Activated T-cell treated with anti-CD3 and anti-CD28 coated beads for 1 hour (primary cell): Measurements from ENCODE around the gene MCHR2.

Experiments used
- DNase-seq: peaks from one replicate; pipeline ENCODE4 v3.0.0-alpha.2; 2020; ENCODE audit warnings: low read depth

Gene MCHR2

DNA sequence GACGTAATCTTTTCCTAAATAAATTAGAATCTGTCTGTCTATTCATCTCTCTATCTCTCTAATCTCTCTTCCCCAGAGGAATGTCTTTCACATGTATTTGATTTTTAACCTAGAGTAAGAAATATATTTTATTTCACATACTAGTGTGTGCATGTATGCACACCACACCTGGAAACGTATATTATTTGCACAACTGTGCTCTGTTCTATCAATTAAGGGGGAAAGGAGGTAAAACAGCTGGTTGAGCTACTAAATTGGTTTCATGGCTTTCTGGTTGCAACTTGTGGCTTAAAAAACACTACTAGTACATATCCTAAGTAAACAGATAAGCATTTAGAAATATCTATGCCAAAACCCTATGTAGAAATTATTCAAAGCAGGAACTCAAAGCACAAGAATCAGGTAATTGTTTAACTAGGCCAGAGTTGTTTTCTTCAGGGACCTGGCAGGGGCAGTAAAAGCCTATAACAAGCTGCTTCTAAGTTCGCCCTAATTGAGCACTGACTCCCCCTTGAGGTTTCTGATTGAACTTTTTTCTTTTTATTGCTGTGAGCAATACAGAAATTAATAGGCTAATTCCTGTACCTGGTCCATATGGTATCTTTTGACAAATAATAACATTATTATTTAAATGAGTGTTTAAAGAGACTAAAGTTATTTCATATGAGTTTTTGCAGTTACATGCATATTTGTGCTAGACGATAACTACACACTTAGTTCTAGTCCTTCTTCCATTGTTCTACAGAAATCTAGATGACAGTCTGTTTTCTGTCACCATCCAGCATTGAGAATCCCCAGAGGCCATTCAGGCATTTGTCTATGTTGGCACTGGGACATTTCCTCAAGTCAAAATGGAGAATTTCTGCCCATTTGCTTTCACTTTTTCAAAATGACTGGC is 88.6 kb downstream of the MCHR2 start:
- DNase-seq, result no peak

DNA sequence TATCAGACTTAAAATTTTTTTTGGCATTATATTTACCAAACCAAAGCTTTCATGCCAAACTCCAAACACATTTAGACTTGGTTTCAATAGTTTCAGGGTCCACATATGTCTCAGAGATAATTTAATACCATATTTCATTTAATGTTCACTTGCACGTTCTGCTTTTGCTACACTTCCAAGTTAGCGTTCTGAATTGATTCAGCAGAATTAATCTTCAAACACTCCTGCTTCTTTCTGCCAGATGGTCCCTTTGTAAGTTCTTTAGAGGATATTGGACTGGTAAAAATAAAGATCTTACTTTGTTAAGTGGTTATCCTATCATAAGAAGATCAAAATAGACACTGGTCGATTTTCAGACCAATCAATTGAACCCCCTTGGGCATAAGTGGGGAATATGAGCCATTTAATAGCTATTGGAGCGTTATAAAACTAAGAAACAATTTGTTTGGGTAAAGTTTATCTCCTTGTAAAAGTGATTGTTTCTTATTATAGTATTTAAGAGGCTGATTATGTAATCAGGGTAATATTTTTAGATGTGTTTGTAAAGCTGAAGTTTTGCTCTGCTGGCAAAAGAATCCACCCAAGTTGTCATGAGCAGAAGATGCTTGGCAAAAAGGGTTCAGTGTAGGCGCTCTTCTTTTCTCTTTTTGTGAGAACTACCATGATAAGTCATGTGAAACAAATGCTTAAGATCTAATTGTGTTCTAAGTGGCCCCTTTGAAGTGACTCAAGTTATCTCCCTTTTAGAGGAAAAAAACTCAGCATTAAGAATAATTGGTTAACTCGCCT is 92.2 kb downstream of the MCHR2 start:
- DNase-seq, result no peak

DNA sequence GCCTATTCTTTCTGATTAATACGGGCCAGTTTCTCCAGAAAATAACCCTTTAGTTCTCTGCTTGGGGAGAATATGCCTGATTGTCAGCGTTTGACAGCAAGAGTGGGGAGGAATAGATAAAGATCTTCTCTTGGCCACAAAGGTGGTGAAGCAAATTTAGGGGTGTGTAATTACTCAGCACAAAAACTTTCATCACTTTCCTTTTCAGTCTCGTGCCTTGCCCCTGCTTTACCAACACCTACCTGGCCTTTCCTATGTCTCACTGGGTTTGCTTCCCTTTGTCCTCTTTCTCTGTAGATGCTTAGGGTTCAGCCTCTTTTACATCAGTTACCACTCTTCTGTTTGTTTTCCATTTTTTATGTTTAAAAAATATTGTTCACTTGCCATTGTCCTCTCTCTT is 99.2 kb downstream of the MCHR2 start:
- DNase-seq, result no peak

DNA sequence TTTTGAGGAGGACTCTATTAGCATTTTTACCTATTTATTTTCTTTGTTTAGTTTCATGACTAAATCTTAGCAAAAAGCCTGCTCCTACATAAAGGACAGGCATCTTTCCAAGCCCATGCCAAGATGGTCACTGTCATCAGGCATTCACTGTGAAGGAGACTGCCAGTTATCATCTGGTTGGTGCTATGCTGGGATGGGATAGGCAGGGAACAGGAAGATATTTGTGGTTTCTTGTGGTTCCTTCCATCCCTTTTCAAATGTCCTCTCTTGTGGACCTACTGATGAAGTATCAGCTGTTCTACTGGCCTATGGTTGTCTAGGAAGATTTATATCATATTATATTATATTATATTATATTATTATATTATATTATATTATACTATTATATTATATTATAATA is 107.0 kb downstream of the MCHR2 start:
- no peak for DNase-seq

DNA sequence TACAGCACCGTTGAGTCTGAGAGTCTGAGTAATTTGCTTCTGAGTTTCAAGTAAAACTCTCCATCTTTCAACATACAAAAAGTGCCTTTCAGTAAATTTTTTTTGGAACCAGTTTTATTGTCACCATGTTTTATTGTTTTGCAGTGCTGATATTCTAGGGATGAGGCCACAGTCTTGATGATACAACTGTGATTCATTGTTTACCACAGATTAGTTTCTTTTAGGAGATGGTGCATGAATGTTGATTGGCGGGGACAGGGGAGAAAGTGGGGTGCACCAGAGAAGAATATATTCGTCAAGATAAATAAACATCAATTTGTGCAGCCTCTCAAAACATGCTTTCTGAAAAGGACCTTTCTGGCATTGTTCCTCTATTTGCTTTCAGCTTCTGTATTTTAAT is 109.0 kb downstream of the MCHR2 start:
- DNase-seq, result no peak

DNA sequence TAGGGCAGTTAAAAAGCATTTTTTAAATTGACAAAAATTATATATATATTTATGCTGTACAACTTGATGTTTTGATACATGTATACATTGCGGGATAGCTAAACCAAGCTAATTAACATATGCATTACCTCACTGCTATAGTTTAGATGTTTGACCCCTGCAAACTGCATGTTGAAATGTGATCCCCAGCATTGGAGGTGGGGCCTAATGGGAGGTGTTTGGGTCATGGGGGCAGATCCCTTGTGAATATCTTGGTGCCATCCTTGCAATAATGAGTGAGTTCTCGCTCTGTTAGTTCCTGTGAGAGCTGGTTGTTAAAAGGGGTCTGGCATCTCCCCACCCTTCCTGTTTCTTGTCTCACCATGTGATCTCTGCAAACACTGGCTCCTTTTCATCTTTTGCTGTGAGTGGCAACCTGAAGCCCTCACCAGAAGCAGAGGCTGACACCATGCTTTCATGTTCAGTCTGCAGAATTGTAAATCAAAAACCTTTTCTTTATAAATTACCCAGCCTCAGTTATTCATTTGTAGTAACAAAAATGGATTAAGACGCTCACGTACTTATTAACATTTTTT is 111.8 kb downstream of the MCHR2 start:
- no peak for DNase-seq

DNA sequence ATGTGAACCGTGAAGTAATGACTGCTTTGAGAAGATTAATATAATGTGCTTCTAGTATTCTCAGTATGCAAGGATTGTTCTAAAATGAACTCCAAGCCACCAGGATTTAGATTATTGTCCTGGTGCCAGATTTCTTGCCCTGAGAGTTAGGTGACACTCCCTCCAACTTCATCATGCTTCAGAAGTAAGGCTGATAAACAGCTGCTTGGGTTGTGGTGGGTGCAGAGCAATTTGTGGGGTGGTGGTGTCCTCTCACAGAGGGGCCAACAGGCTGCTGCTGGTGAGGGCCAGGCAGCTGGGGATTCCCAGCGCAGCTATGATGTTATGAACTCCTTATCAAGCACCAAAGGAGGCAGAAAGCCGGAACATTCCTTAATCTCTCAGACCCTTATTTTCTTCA is 114.6 kb downstream of the MCHR2 start:
- no peak for DNase-seq

DNA sequence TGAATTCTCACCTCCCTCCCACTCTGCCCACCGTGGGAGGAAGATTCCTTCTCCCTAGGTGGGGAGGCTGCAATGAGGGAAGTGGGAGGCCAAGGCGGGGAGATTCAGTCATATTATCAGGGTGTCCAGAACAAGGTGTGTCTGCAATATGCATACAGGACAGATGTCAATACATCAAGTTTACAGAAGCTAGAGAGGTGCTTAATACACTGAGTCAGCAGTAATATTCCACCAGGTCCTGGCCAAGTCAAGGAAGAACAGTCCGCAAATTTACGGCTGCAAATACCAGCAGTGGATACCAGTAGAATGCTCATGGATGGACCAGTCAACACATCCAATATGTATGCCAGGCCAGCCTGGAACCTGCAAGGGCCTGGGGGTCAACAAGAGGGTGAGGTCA is 119.0 kb downstream of the MCHR2 start:
- DNase-seq, result no peak

DNA sequence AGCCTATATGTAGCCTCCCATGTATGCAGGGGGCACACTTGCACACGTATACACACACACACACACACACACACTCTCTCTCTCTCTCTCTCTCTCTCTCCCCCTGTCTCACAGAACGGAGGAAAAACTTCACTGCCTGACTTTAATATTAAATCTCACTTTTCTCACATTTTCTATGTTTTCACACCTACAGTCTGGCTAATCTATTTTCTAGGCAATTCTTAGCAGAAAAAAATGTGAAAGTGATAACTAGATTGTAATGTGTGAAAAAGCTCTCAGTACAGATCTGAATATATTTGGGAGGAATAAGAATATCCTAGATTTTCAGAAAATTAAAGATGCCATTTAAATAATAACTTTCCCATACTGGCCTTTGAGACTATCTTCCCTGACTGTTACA is 120.9 kb downstream of the MCHR2 start:
- DNase-seq, result no peak

DNA sequence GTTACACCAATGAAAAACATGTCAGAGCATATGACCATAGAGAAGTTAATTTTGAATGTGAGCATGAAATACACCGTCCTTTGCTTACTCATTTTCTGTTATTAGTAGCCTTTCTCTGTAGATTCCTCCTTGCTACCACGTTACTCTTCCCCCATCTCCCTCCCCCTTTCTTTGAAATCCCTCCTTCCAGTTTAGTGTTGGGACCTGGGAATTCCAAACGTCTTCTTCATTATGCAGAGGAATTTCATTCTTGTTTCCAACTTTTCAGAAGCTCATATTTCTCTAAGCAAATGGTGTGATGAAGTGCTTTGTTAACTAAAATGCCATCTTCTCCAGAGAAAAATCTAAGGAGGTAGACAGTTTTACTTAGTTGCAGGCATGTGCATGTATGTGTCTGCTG is 122.4 kb downstream of the MCHR2 start:
- no peak for DNase-seq
